HG03066 (cell line): ENCODE measurements around the gene BMP6.

Experiments
- ATAC-seq: cut with Tn5 transposase; IDR thresholded peaks from one replicate; pipeline ENCODE4 v1.9.1; 2021; ENCODE audit warnings: low read depth; ENCODE audit not compliant: unreplicated experiment

BMP6 gene

GRCh38 chr6:7914991-7915789 is 189.3 kb downstream of the BMP6 start:
- no peak for ATAC-seq

DNA sequence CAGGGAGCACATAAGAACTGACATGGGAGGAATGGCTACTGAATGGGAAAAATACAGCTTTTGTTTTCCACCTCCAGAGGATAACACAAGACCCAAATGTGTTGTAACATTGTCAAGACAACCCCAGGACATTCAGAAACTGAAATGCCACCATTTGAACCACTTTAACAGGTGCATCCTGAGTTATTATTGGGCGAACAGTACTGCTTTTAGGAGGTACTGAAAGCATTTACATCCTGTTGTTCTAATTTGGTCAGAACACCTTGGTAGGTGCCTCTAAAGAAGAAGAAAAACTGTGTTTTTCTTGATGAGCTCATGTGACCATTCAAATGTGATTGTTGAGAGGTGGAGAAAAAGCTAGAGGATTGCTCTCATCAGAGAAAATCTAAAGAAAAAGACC is 191.1 kb downstream of the BMP6 start:
- ATAC-seq, result peak; percentile 92

- no peak for ATAC-seq
Measured at GRCh38 chr6:7917729-7918128, 191.8 kb downstream of the BMP6 start.

DNA sequence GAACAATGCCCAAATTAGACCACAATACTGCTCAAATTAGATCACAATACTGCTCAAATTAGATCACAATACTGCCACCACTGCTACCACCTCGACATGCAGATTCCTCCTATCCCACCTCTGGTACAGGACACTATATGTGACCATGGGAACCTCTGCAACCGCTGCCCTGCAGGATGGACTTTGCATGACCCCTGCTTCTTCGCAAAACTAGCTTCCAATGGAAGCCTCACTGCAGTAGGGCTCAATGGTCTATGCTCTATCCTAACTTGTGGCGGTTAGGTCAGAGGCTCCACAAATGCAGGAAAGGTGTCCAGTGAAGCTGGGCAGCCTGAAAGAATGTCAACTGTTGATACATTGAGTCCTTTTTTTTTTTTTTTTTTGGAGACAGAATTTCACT is 192.5 kb downstream of the BMP6 start:
- no peak for ATAC-seq

- no peak for ATAC-seq
Measured at GRCh38 chr6:7919871-7920270, 194.0 kb downstream of the BMP6 start.

DNA sequence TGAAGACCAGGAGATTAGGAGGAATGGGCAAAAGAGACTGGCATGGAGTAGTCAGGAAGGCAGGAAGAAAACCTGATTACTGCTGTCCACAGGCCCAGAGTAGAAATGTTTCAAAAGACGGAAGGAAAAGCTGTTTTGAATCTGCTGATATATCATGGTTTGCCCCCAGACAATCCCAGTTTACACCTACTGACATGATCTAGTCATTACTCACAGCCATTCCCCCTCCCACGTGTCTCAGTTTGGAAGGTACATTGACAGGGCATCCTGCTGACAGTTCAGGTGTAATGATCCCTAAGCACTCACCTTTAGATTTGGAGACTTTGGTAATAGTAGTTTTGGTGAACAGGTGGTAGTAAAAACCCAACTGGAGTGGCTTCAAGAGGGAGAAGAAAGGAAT is 194.5 kb downstream of the BMP6 start:
- ATAC-seq, result no peak

DNA sequence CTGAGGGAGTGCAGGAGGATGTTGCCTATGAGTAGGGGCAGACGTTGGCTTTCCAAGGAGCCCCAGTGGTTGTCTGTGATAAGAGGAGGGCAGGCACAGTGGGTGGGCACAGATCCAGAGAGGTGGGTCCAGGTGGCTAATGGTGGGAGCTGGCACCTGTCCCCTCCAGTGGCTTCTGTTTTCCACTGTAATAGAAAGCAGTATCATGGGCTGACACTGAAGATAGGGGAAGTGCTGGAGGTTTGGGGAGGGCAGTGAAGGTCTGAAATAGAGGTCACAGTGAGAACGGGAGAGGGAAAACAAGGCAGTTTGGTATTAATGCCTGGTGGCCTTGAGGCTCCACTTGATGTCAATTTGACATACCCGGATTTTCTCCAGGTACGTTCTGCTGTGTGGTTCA is 195.1 kb downstream of the BMP6 start:
- ATAC-seq, result no peak

DNA sequence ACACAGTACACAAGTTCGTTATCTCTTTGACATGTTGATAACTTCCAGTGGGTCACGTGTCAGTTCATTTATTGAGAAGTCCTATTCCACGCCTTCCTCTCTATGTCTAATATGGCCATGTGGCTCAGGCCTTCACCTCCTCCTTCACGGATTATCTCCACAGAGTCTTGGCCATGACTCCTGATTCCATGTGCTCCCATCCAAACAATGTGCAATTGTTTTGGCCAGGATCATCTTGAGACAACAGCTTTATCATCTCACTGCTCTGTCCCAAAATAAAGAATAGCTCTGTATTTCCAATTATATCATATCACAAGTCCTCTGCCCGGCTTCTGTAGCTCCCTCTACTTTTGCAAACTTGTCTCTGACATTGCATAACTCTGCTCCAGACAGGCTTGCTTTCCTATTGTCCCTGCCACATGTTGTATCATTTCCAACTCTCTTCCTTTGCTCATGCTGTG is 195.8 kb downstream of the BMP6 start:
- ATAC-seq, result no peak

DNA sequence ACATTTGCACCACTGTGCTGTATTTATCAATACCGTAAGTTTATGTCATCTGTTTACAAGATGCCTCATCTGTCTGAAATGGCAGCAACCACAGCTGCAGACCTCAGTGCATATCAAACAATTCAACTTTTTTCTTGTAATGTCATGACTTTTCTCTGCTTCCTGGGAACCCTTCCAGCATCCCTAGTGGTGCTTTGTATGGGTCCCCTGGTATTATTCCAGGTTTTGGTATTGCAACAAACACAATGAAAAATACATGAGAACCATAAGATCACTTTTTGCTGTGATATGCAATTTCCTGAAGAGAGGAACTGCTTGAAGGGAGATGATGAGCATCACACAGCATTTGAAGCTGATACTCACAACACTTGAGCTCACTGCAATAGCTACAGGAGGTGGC is 196.7 kb downstream of the BMP6 start:
- no peak for ATAC-seq

GRCh38 chr6:7924867-7925266 is 199.0 kb downstream of the BMP6 start:
- no peak for ATAC-seq
